HL-60 (cell line): ENCODE results near the gene NT5C2.

Source experiments
- DNase-seq, 2 experiments: peaks; one replicate each; pipeline ENCODE4 v3.0.0-alpha.2; 2010 to 2020; ENCODE audit warnings: low read depth in 1 of 2, low spot score in 1 of 2
- H3K27ac ChIP-seq: fragments of 250-450 bp; sonication (Bioruptor Pico); replicated peaks from 2 replicates; pipeline ENCODE4 v1.5.1; 2020; ENCODE audit warnings: mild to moderate bottlenecking, moderate library complexity
- H3K27me3 ChIP-seq: fragments of 250-450 bp; sonication (Bioruptor Pico); 2 replicates; pipeline ENCODE4 v1.5.1; 2021; ENCODE audit warnings: mild to moderate bottlenecking, moderate library complexity; ENCODE audit not compliant: insufficient read depth, poor library complexity, severe bottlenecking
- H3K4me3 ChIP-seq: replicated peaks from 2 replicates; pipeline ENCODE4 v1.5.1; 2011; ENCODE audit warnings: mild to moderate bottlenecking, control low read depth, low read length; ENCODE audit not compliant: insufficient read depth
- GABPA ChIP-seq: IDR thresholded peaks from 2 replicates; pipeline ENCODE4 v1.6.1; 2012; ENCODE audit warnings: low read depth
- POLR2AphosphoS5 ChIP-seq: IDR thresholded peaks from 2 replicates; pipeline ENCODE4 v1.6.1; 2012; ENCODE audit warnings: low read depth
- REST ChIP-seq: IDR thresholded peaks from 2 replicates; pipeline ENCODE4 v1.6.1; 2012; ENCODE audit warnings: low read depth; ENCODE audit not compliant: insufficient replicate concordance
- SPI1 ChIP-seq: IDR thresholded peaks from 2 replicates; pipeline ENCODE4 v1.6.1; 2012; ENCODE audit warnings: low read depth, mild to moderate bottlenecking, borderline replicate concordance
- TF ChIP-seq, protein P1 (sequence below): IDR thresholded peaks from one replicate; pipeline ENCODE4 v1.5.1; 2011; ENCODE audit warnings: low read length, control low read depth, inconsistent platforms; ENCODE audit not compliant: insufficient read depth

Gene NT5C2

GRCh38 chr10:103124420-103125096 lies 68.5 kb downstream of the NT5C2 start:
- no peak for DNase-seq
- no peak overlapping the region for H3K4me3 ChIP-seq
- H3K27me3 ChIP-seq, result no peaks in the 10 kb centered on the region
- no peak overlapping the region for H3K27ac ChIP-seq
- TF ChIP-seq SPI1, result no peak
- no peak for TF ChIP-seq GABPA

- TF ChIP-seq SPI1, result no peak
- no peak for TF ChIP-seq POLR2AphosphoS5
- TF ChIP-seq, protein P1, sequence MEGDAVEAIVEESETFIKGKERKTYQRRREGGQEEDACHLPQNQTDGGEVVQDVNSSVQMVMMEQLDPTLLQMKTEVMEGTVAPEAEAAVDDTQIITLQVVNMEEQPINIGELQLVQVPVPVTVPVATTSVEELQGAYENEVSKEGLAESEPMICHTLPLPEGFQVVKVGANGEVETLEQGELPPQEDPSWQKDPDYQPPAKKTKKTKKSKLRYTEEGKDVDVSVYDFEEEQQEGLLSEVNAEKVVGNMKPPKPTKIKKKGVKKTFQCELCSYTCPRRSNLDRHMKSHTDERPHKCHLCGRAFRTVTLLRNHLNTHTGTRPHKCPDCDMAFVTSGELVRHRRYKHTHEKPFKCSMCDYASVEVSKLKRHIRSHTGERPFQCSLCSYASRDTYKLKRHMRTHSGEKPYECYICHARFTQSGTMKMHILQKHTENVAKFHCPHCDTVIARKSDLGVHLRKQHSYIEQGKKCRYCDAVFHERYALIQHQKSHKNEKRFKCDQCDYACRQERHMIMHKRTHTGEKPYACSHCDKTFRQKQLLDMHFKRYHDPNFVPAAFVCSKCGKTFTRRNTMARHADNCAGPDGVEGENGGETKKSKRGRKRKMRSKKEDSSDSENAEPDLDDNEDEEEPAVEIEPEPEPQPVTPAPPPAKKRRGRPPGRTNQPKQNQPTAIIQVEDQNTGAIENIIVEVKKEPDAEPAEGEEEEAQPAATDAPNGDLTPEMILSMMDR, result no peak
- TF ChIP-seq REST, result no peak
- no peak for TF ChIP-seq GABPA
- Histone ChIP-seq H3K27me3 (no peaks in the 10 kb centered on the region), H3K4me3 (no peak overlapping the region), H3K27ac (no peak overlapping the region)
- no peak for DNase-seq
These were observed 69.6 kb downstream of the NT5C2 start for GRCh38 chr10:103123282-103124024.

DNA sequence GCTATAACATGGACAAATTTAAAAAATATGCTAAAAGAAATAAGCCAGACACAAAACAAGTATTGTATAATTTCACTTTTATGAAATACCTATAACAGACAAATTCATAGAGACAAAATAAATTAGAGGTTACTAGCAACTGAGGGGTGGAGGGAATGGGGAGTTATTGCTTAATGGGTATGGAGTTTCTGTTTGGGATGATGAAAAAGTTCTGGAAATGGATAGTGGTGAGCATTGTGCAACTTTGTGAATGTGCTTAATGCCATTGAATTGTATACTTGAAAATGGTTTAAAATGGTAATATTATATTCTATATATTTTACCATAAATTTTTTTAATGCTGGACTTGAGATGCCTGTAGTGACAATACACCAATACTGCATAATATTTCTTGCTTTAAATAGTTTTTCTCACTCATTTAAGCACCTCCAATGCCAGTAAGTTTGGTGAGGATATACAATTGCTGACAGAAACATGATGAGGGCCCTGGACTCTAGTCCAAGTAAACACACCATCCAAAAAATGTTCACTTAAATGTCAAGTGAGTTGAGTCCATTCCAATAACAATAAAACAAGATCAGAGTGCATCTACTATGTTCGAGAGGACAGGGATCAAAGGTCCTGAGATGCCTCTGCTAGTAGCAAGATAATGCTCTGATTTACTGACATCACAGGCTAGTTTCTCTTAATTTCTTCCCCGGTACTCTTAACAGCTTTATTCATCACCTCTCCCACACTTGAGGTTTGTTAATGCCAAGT lies 71.9 kb downstream of the NT5C2 start:
- Histone ChIP-seq H3K27me3 (no peaks in the 10 kb centered on the region), H3K4me3 (no peak overlapping the region), H3K27ac (no peak overlapping the region)
- TF ChIP-seq GABPA (no peak), SPI1 (no peak), POLR2AphosphoS5 (no peak), REST (no peak)
- TF ChIP-seq, protein P1, result no peak
- DNase-seq, result no peak

- TF ChIP-seq, protein P1, result no peak
- no peak for TF ChIP-seq GABPA
- no peak for TF ChIP-seq SPI1
- TF ChIP-seq REST, result no peak
- no peak for TF ChIP-seq POLR2AphosphoS5
- Histone ChIP-seq H3K27me3 (no peaks in the 10 kb centered on the region), H3K4me3 (no peak overlapping the region), H3K27ac (no peak overlapping the region)
- DNase-seq, result no peak
These were observed 72.5 kb downstream of the NT5C2 start for GRCh38 chr10:103120546-103120945.
